ENCODE measurements around the gene TMPRSS4. TPM values are rescaled to one million over a fixed set of nuclear protein-coding genes. Genes with fewer than 3 reads are reported as not detected.

TMPRSS4 gene
- total and polyA plus RNA-seq, 9 of the 15 experiments (the other 6 are each of a cell fraction or from before 2014, with no cell fraction given), result 4.0 to 10.0 (median 5.6) TPM

DNA sequence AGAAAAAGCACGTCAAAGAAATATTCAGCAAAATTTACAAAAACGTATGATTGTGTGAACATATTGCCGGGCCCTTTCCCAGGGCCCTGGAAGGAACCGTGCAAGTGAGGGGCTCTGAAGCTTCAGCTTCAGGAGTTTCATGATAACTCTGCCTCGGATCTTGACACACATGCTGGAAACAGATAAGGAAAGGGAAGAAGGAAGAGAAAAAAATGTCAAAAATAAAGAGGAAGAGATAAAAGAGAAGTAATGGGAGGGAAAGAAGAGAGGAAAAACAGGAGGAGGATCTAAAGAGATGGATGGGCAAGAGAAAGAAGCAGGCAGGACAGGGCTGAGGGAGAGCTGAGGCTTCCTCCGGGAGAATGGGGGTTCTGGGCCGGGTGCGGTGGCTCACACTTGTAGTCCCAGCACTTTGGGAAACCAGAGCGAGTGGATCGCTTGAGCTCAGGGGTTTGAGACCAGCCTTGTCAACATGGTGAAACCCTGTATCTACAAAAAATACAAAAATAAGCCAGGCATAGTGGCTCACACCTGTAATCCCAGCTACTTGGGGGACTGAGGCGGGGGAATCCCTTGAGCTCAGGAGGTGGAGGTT is 2.7 kb upstream of the TMPRSS4 start (continued):
- no peak for TF ChIP-seq ZBTB1 (CRISPR knock-in tag; IDR thresholded peaks at IDR 0.05; ENCODE audit: borderline replicate concordance, low read depth)
- TF ChIP-seq, protein P1, sequence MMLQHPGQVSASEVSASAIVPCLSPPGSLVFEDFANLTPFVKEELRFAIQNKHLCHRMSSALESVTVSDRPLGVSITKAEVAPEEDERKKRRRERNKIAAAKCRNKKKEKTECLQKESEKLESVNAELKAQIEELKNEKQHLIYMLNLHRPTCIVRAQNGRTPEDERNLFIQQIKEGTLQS (IDR thresholded peaks at IDR 0.05), result no peak
- TF ChIP-seq, protein P1 (CRISPR knock-in tag; conservative IDR thresholded peaks at IDR 0.05), result no peak
- TF ChIP-seq RB1 (IDR thresholded peaks at IDR 0.05; ENCODE audit: low read depth), result no peak
- TF ChIP-seq, protein P2, sequence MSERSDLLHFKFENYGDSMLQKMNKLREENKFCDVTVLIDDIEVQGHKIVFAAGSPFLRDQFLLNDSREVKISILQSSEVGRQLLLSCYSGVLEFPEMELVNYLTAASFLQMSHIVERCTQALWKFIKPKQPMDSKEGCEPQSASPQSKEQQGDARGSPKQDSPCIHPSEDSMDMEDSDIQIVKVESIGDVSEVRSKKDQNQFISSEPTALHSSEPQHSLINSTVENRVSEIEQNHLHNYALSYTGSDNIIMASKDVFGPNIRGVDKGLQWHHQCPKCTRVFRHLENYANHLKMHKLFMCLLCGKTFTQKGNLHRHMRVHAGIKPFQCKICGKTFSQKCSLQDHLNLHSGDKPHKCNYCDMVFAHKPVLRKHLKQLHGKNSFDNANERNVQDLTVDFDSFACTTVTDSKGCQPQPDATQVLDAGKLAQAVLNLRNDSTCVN (CRISPR knock-in tag; IDR thresholded peaks at IDR 0.05), result 0 out of 2 replicates have a peak, but pooled peaks have one; percentile 11
- no peak for TF ChIP-seq NR2F6 (CRISPR knock-in tag; IDR thresholded peaks at IDR 0.05)
- TF ChIP-seq SNRNP70 (optimal IDR thresholded peaks at IDR 0.05; ENCODE audit: low read depth, low read length), result no peak
- no peak for TF ChIP-seq HDAC8 (tag; IDR thresholded peaks at IDR 0.05)
- TF ChIP-seq TEAD1 (CRISPR knock-in tag; IDR thresholded peaks at IDR 0.05), result no peak
- TF ChIP-seq FOXJ2 (tag; IDR thresholded peaks at IDR 0.05), result no peak
- TF ChIP-seq CBFA2T2 (conservative IDR thresholded peaks at IDR 0.05), result peak; percentile 46; the same call in 1 of the 2 replicates
- TF ChIP-seq, protein P3, sequence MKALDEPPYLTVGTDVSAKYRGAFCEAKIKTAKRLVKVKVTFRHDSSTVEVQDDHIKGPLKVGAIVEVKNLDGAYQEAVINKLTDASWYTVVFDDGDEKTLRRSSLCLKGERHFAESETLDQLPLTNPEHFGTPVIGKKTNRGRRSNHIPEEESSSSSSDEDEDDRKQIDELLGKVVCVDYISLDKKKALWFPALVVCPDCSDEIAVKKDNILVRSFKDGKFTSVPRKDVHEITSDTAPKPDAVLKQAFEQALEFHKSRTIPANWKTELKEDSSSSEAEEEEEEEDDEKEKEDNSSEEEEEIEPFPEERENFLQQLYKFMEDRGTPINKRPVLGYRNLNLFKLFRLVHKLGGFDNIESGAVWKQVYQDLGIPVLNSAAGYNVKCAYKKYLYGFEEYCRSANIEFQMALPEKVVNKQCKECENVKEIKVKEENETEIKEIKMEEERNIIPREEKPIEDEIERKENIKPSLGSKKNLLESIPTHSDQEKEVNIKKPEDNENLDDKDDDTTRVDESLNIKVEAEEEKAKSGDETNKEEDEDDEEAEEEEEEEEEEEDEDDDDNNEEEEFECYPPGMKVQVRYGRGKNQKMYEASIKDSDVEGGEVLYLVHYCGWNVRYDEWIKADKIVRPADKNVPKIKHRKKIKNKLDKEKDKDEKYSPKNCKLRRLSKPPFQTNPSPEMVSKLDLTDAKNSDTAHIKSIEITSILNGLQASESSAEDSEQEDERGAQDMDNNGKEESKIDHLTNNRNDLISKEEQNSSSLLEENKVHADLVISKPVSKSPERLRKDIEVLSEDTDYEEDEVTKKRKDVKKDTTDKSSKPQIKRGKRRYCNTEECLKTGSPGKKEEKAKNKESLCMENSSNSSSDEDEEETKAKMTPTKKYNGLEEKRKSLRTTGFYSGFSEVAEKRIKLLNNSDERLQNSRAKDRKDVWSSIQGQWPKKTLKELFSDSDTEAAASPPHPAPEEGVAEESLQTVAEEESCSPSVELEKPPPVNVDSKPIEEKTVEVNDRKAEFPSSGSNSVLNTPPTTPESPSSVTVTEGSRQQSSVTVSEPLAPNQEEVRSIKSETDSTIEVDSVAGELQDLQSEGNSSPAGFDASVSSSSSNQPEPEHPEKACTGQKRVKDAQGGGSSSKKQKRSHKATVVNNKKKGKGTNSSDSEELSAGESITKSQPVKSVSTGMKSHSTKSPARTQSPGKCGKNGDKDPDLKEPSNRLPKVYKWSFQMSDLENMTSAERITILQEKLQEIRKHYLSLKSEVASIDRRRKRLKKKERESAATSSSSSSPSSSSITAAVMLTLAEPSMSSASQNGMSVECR (CRISPR knock-in tag; IDR thresholded peaks at IDR 0.05), result no peak
- TF ChIP-seq XRCC5 (IDR thresholded peaks at IDR 0.05; ENCODE audit: low read depth, low read length), result no peak
- TF ChIP-seq BCL6 (CRISPR knock-in tag; IDR thresholded peaks at IDR 0.05), result no peak
- no peak for TF ChIP-seq TCF7L2 (IDR thresholded peaks at IDR 0.05; ENCODE audit: low read depth, low read length)
- TF ChIP-seq FOXM1 (IDR thresholded peaks at IDR 0.05; ENCODE audit: low read depth), result no peak
- TF ChIP-seq FOXM1 (CRISPR knock-in tag; IDR thresholded peaks at IDR 0.05; ENCODE audit: low read depth), result no peak
- TF ChIP-seq ZNF23 (CRISPR knock-in tag; IDR thresholded peaks at IDR 0.05), result no peak
- peak; percentile 27; the same call in 1 of the 2 replicates for TF ChIP-seq CTBP1 (IDR thresholded peaks at IDR 0.05; ENCODE audit: borderline replicate concordance)
- TF ChIP-seq CREM (IDR thresholded peaks at IDR 0.05; ENCODE audit: low read depth), result no peak
- no peak for TF ChIP-seq SMAD3 (CRISPR knock-in tag; conservative IDR thresholded peaks at IDR 0.05)
- no peak for TF ChIP-seq ZNF75A (CRISPR knock-in tag; IDR thresholded peaks at IDR 0.05)
- TF ChIP-seq ZNF146 (CRISPR knock-in tag; IDR thresholded peaks at IDR 0.05; ENCODE audit: unreplicated experiment), result no peak
- no peak for TF ChIP-seq SREBF2 (CRISPR knock-in tag; IDR thresholded peaks at IDR 0.05)
- no peak for TF ChIP-seq KAT2B (IDR thresholded peaks at IDR 0.05; ENCODE audit: low read depth, low read length)
